Measurements from ENCODE around the gene LSM4.
A peak's percentile ranks its signal among the peaks of the same experiment; 100 is the strongest.

Gene LSM4

GRCh38 chr19:18307271-18307681 is 15.6 kb downstream of the LSM4 start:
- TF ChIP-seq CTCF (IDR thresholded peaks at IDR 0.05) = no peak
- no peaks in the 10 kb centered on the region for H3K27me3 Mint-ChIP-seq (ENCODE audit: low read depth, poor library complexity)
- H3K36me3 Mint-ChIP-seq (ENCODE audit: low read depth) = peaks cover 14% of the 10 kb centered on the region
- no peak for DNase-seq
- H3K4me1 Mint-ChIP-seq = peaks cover 41% of the 10 kb centered on the region
- peak overlapping the region; percentile 94 for H3K27ac Mint-ChIP-seq
- no peak overlapping the region for H3K4me3 Mint-ChIP-seq
- H3K9me3 Mint-ChIP-seq = no peaks in the 10 kb centered on the region

GRCh38 chr19:18306888-18307260 is 16.0 kb downstream of the LSM4 start:
- no peak for TF ChIP-seq CTCF (IDR thresholded peaks at IDR 0.05)
- Mint-ChIP-seq H3K36me3 (ENCODE audit: low read depth) (peaks cover 14% of the 10 kb centered on the region), H3K27me3 (ENCODE audit: low read depth, poor library complexity) (no peaks in the 10 kb centered on the region), H3K27ac (peak overlapping the region; percentile 94), H3K9me3 (no peaks in the 10 kb centered on the region), H3K4me1 (peaks cover 41% of the 10 kb centered on the region), H3K4me3 (no peak overlapping the region)
- no peak for DNase-seq

GRCh38 chr19:18306209-18306887 is 16.5 kb downstream of the LSM4 start:
- Mint-ChIP-seq H3K27me3 (ENCODE audit: low read depth, poor library complexity) (no peaks in the 10 kb centered on the region), H3K9me3 (no peaks in the 10 kb centered on the region), H3K27ac (peak overlapping the region; percentile 77), H3K4me1 (peaks cover 41% of the 10 kb centered on the region), H3K4me3 (no peak overlapping the region), H3K36me3 (ENCODE audit: low read depth) (peaks cover 14% of the 10 kb centered on the region)
- DNase-seq = no peak
- TF ChIP-seq CTCF (IDR thresholded peaks at IDR 0.05) = no peak

- Mint-ChIP-seq H3K9me3 (no peaks in the 10 kb centered on the region), H3K36me3 (ENCODE audit: low read depth) (peaks cover 14% of the 10 kb centered on the region), H3K27me3 (ENCODE audit: low read depth, poor library complexity) (no peaks in the 10 kb centered on the region), H3K27ac (peak overlapping the region; percentile 98), H3K4me3 (peak overlapping the region; percentile 67), H3K4me1 (peaks cover 41% of the 10 kb centered on the region)
- no peak for TF ChIP-seq CTCF (IDR thresholded peaks at IDR 0.05)
- peak; percentile 62 for DNase-seq
These were observed 18.2 kb downstream of the LSM4 start for GRCh38 chr19:18304458-18305310.

- no peaks in the 10 kb centered on the region for H3K27me3 Mint-ChIP-seq (ENCODE audit: low read depth, poor library complexity)
- peak overlapping the region; percentile 55 for H3K4me3 Mint-ChIP-seq
- H3K36me3 Mint-ChIP-seq (ENCODE audit: low read depth) = peaks cover 14% of the 10 kb centered on the region
These were observed 18.7 kb downstream of the LSM4 start for GRCh38 chr19:18304208-18304457.

More at GRCh38 chr19:18304208-18304457, 18.7 kb downstream of the LSM4 start:
- no peak for DNase-seq
- peaks cover 42% of the 10 kb centered on the region for H3K4me1 Mint-ChIP-seq
- peak overlapping the region; percentile 98 for H3K27ac Mint-ChIP-seq
- no peaks in the 10 kb centered on the region for H3K9me3 Mint-ChIP-seq
- no peak for TF ChIP-seq CTCF (IDR thresholded peaks at IDR 0.05)
